Gastroesophageal sphincter (tissue), 3 donors: Measurements from ENCODE around the gene LRAT.

Experiments used
- POLR2A ChIP-seq, 2 donors: fragments of 450-650 bp; IDR thresholded peaks; one replicate each; pipeline ENCODE4 v1.6.1; 2017; ENCODE audit warnings: antibody characterized with exemption in 2 of 2, mild to moderate bottlenecking in 2 of 2, moderate library complexity in 1 of 2
- TF ChIP-seq, protein P1 (sequence below), 4 experiments: fragments of 200-600 bp in 2 of 4; fragments of 450-650 bp in 2 of 4; sonication (generic) in 1 of 4; IDR thresholded peaks; one replicate each; pipeline ENCODE4 v1.5.1; 2017 to 2019; ENCODE audit warnings: antibody characterized with exemption in 4 of 4, mild to moderate bottlenecking in 2 of 4, moderate library complexity in 2 of 4

DNA sequence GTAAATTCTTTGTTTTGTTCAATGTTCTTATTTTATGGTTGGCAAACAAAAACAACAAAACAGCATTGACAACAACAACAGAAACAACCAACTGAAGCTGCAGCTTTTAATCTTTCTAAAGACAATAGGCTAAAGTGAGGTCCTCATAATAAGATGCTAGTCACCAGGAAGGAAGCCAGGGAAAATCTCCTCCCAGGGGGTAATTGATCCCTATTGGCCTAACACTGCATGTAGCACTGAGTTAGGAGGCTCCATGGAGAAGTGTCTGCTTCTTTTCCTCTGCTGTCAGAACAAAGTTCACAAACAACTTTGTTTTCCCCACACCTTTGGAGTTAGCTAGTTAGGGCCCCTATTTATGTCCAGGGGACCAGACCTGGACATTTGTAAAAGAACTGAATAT lies 4.7 kb upstream of the LRAT start:
- TF ChIP-seq, protein P1, sequence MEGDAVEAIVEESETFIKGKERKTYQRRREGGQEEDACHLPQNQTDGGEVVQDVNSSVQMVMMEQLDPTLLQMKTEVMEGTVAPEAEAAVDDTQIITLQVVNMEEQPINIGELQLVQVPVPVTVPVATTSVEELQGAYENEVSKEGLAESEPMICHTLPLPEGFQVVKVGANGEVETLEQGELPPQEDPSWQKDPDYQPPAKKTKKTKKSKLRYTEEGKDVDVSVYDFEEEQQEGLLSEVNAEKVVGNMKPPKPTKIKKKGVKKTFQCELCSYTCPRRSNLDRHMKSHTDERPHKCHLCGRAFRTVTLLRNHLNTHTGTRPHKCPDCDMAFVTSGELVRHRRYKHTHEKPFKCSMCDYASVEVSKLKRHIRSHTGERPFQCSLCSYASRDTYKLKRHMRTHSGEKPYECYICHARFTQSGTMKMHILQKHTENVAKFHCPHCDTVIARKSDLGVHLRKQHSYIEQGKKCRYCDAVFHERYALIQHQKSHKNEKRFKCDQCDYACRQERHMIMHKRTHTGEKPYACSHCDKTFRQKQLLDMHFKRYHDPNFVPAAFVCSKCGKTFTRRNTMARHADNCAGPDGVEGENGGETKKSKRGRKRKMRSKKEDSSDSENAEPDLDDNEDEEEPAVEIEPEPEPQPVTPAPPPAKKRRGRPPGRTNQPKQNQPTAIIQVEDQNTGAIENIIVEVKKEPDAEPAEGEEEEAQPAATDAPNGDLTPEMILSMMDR (IDR thresholded peaks at IDR 0.05) = no peak
- TF ChIP-seq POLR2A (IDR thresholded peaks at IDR 0.05) = no peak
